ENCODE results near the gene HNRNPA1. TPM values are rescaled to one million over a fixed set of nuclear protein-coding genes. Genes with fewer than 3 reads are reported as not detected.

Gene HNRNPA1
- total and polyA plus RNA-seq, 9 of the 15 experiments (the other 6 are each of a cell fraction or from before 2014, with no cell fraction given), result 1,166 to 2,703 (median 1,815) TPM

GRCh38 chr12:54324617-54325441 lies 44.3 kb downstream of the HNRNPA1 start, which contains the start of gene COPZ1 (continued):
- TF ChIP-seq CHD2 (IDR thresholded peaks at IDR 0.05; ENCODE audit: low read depth, low read length), result peak; percentile 83
- no peak for TF ChIP-seq NCOA6 (IDR thresholded peaks at IDR 0.05)
- no peak for TF ChIP-seq BRCA1 (IDR thresholded peaks at IDR 0.05)
- TF ChIP-seq BRCA1 (CRISPR knock-in tag; IDR thresholded peaks at IDR 0.05), result no peak
- no peak for TF ChIP-seq CHD4 (IDR thresholded peaks at IDR 0.05; ENCODE audit: insufficient read depth, insufficient replicate concordance, low read depth, low read length, poor library complexity, severe bottlenecking)
- no peak for TF ChIP-seq SMARCC2 (IDR thresholded peaks at IDR 0.05; ENCODE audit: low read depth)
- TF ChIP-seq ZNF740 (CRISPR knock-in tag; IDR thresholded peaks at IDR 0.05), result no peak
- no peak for TF ChIP-seq ZNF740 (tag; IDR thresholded peaks at IDR 0.05)
- TF ChIP-seq ZNF212 (CRISPR knock-in tag; IDR thresholded peaks at IDR 0.05), result 0 out of 2 replicates have a peak, but pooled peaks have one; percentile 68
- no peak for TF ChIP-seq ZNF778 (CRISPR knock-in tag; IDR thresholded peaks at IDR 0.05)
- no peak for TF ChIP-seq WHSC1 (IDR thresholded peaks at IDR 0.05; ENCODE audit: low read length)
- TF ChIP-seq, protein P1, sequence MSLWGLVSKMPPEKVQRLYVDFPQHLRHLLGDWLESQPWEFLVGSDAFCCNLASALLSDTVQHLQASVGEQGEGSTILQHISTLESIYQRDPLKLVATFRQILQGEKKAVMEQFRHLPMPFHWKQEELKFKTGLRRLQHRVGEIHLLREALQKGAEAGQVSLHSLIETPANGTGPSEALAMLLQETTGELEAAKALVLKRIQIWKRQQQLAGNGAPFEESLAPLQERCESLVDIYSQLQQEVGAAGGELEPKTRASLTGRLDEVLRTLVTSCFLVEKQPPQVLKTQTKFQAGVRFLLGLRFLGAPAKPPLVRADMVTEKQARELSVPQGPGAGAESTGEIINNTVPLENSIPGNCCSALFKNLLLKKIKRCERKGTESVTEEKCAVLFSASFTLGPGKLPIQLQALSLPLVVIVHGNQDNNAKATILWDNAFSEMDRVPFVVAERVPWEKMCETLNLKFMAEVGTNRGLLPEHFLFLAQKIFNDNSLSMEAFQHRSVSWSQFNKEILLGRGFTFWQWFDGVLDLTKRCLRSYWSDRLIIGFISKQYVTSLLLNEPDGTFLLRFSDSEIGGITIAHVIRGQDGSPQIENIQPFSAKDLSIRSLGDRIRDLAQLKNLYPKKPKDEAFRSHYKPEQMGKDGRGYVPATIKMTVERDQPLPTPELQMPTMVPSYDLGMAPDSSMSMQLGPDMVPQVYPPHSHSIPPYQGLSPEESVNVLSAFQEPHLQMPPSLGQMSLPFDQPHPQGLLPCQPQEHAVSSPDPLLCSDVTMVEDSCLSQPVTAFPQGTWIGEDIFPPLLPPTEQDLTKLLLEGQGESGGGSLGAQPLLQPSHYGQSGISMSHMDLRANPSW (CRISPR knock-in tag; IDR thresholded peaks at IDR 0.05), result peak; percentile 27; the same call in 1 of the 2 replicates
- no peak for TF ChIP-seq ZNF224 (CRISPR knock-in tag; IDR thresholded peaks at IDR 0.05)
- TF ChIP-seq ATF7 (IDR thresholded peaks at IDR 0.05), result peak; percentile 48; the same call in 1 of the 2 replicates
- no peak for TF ChIP-seq HDAC3 (IDR thresholded peaks at IDR 0.05; ENCODE audit: borderline replicate concordance, partially characterized antibody)
- no peak for TF ChIP-seq RFX7 (CRISPR knock-in tag; IDR thresholded peaks at IDR 0.05)
- TF ChIP-seq SMAD4 (CRISPR knock-in tag; conservative IDR thresholded peaks at IDR 0.05), result no peak; the same call in 1 of the 2 replicates
- TF ChIP-seq DMBX1 (CRISPR knock-in tag; IDR thresholded peaks at IDR 0.05; ENCODE audit: borderline replicate concordance), result no peak; the same call in 1 of the 2 replicates
- no peak for TF ChIP-seq ZNF175 (CRISPR knock-in tag; IDR thresholded peaks at IDR 0.05; ENCODE audit: low read depth)
- no peak for TF ChIP-seq HMG20B (CRISPR knock-in tag; IDR thresholded peaks at IDR 0.05)
- peak; percentile 62; the same call in 1 of the 2 replicates for TF ChIP-seq CHCHD3 (CRISPR knock-in tag; IDR thresholded peaks at IDR 0.05)
- TF ChIP-seq PKNOX1 (IDR thresholded peaks at IDR 0.05), result peak; percentile 99
- TF ChIP-seq PML (IDR thresholded peaks at IDR 0.05; ENCODE audit: low read length), result peak; percentile 72; the same call in 1 of the 2 replicates
- no peak for TF ChIP-seq ZNF282 (CRISPR knock-in tag; IDR thresholded peaks at IDR 0.05)
- TF ChIP-seq PHF8 (IDR thresholded peaks at IDR 0.05; ENCODE audit: borderline replicate concordance, low read length), result peak; percentile 95

Measured in K562 (cell line).